LNCAP (cell line): ENCODE data around the gene HNRNPL.

Experiments used
- CTCF ChIP-seq: fragments of 450-650 bp; IDR thresholded peaks from 2 replicates; pipeline ENCODE4 v1.5.1; 2017; ENCODE audit warnings: mild to moderate bottlenecking

Gene HNRNPL

GRCh38 chr19:38833092-38833425 is 16.7 kb downstream of the HNRNPL start:
- no peak for TF ChIP-seq CTCF

DNA sequence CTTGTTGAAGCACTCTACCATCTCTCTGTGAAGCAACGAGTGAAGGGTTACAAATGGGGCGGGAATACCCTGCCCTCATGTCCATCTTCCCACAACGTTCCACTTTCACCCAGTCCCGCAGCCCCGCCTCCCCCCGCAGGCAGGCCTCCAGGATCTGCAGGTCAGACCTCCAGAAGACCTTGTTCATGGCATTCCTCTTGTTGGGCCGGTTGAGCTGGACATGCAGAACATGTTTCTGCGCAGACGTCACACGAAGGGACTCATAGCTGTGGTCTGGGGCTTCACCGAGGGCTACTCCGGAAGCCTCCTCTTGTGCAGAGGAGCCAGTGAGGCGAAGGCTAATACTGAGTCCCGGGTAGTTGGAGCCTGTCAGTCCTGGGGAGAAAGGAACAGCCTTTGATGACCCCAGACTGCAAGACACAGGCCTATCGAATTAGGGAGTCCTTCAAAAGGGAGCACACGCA is 18.6 kb downstream of the HNRNPL start:
- TF ChIP-seq CTCF = no peak

GRCh38 chr19:38830039-38830733 is 19.6 kb downstream of the HNRNPL start:
- TF ChIP-seq CTCF = no peak

- no peak for TF ChIP-seq CTCF
Observed at GRCh38 chr19:38826856-38827551, 22.8 kb downstream of the HNRNPL start.

DNA sequence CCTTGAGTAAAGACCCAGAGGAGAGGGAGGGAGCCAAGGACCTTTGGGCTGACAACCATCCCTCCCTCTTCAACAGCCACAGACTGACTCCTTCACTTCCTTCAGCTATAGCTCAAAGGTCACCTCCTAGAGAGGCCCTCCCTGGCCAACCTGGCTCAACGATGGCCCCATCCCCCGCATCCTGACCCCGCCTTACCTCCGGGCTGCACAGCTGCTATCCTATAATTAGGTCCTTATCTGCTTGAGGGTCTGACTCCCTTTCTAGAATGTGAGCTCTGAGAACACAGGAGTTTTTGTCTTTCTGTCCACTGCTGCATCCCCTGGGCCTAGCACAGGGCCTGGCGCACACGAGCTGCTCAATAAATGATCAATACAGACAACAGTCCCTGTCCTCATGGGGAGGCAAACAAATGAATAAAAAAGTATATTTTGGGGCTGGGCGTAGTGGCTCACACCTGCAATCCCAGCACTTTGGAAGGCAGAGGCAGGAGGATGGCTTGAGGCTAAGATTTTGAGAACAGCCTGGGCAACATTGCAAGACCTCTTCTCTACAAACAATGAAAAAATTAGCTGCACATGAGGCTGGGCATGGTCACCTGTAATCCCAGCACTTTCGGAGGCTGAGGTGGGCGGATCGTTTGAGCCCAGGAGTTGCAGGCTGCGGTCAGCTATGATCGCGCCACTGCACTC is 30.4 kb downstream of the HNRNPL start:
- TF ChIP-seq CTCF = no peak

DNA sequence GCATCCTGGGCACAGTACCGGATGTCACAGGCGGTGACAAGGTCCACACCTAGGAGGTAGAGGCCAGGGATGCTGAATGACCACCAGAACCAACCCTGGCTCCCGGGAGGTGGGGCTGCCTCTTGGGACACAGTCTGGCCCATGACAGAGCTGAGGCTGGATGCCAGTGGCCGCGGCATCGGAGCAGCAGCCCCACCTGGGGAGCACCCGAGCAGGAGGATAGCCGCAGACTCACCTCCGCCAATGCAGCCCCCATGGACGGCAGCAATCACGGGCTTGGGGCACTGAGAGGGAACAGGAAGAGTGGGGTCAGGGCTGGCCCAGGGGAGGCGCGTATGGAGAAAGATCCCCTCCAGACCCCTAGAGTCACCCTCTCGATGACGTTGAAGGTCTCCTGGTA is 32.7 kb downstream of the HNRNPL start:
- no peak for TF ChIP-seq CTCF

DNA sequence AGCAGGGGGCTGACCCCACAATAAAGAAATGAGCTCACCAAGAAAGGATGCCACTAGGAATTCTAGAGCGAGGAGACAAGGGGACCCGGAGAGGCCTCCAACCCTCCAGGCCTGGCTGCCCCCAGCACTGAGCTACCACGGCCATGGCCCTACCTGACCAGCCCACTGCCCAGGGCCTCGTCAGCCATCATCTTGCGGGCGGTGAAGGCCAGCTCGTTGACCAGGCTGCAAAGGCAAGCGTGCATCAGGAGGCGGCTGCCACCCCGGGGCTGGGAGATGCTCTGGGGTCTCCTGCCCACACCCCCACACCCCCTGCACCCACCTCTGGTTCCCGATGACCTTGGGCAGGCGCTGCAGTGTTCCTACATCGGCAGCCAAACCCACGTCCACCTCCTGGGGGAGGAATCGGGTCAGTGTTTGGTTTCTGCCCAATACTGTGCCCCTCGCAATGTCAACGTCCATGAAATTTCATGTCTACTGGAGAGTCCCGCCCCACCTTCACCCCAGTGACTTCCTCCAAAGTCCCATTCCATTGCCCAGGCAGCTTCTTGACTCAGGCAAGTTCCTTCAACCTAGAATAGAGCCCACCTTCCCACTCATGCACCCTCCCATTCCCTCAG is 33.5 kb downstream of the HNRNPL start:
- TF ChIP-seq CTCF = no peak
